Gastrocnemius medialis (tissue), 4 donors: ENCODE data around the gene LPAR2. TPM values are rescaled to one million over a fixed set of nuclear protein-coding genes. Genes with fewer than 3 reads are reported as not detected.

Experiments
- ATAC-seq, 2 donors: fragments of 150-250 bp; one replicate each; pipeline ENCODE4 v1.9.1; 2016
- DNase-seq, 2 donors: peaks; one replicate each; pipeline ENCODE4 v3.0.0-alpha.2; 2019
- H3K27ac ChIP-seq, 4 donors: fragments of 200-600 bp; sonication (generic); 1 replicate in 1 of 4; 2 replicates in 3 of 4; pipeline ENCODE4 v1.5.1; 2016 to 2018; ENCODE audit warnings: mild to moderate bottlenecking in 2 of 4, moderate library complexity in 1 of 4
- H3K27me3 ChIP-seq, 3 donors: fragments of 200-600 bp; sonication (generic) in 2 of 3; 1 replicate in 1 of 3; 2 replicates in 2 of 3; pipeline versions ENCODE4 v1.5.1 to v1.6.0; 2016 to 2019; ENCODE audit warnings: mild to moderate bottlenecking in 1 of 3, moderate library complexity in 1 of 3
- H3K36me3 ChIP-seq, 2 donors: fragments of 200-600 bp; sonication (generic) in 1 of 2; one replicate each; pipeline ENCODE4 v1.5.1; 2017 to 2018
- H3K4me1 ChIP-seq, 2 donors: fragments of 200-600 bp; sonication (generic) in 1 of 2; one replicate each; pipeline ENCODE4 v1.5.1; 2016 to 2017; ENCODE audit warnings: mild to moderate bottlenecking in 2 of 2
- H3K4me3 ChIP-seq, 4 donors: fragments of 200-600 bp; sonication (generic) in 3 of 4; 1 replicate in 1 of 4; 2 replicates in 3 of 4; pipeline ENCODE4 v1.5.1; 2016 to 2019; ENCODE audit warnings: mild to moderate bottlenecking in 2 of 4
- H3K9me3 ChIP-seq, 3 donors: fragments of 200-600 bp; sonication (generic) in 2 of 3; 1 replicate in 1 of 3; 2 replicates in 2 of 3; pipeline ENCODE4 v1.5.1; 2016 to 2019
- CTCF ChIP-seq, 5 experiments: fragments of 450-650 bp in 3 of 5; fragments of 200-600 bp in 2 of 5; sonication (generic) in 2 of 5; IDR thresholded peaks in 4 of 5; conservative IDR thresholded peaks in 1 of 5; 1 replicate in 4 of 5; 2 replicates in 1 of 5; pipeline ENCODE4 v1.5.1; 2016 to 2019; ENCODE audit warnings: antibody characterized with exemption in 5 of 5, mild to moderate bottlenecking in 3 of 5, moderate library complexity in 3 of 5
- POLR2A ChIP-seq, 2 donors: fragments of 450-650 bp; IDR thresholded peaks; one replicate each; pipeline ENCODE4 v1.6.1; 2017; ENCODE audit warnings: antibody characterized with exemption in 2 of 2, mild to moderate bottlenecking in 2 of 2, moderate library complexity in 2 of 2
- in situ Hi-C, 4 donors: fragments of 200-750 bp; cut with MboI; loops; one replicate each; pipeline versions ENCODE4 v1.15.0 to v1.8.0; 2017; ENCODE audit warnings: low sequenced_read_pairs in 4 of 4
- intact Hi-C: fragments of 100-400 bp; cut with DNase I; formaldehyde crosslinking; loops from one replicate; pipeline ENCODE4 v1.15.1; 2023; ENCODE audit warnings: low total_unique reads
- total RNA-seq, 4 donors: library from RNA; depleted of rRNA; stranded (reverse); fragments of >200 nt; gene quantifications; one replicate each; pipeline versions ENCODE4 v1.1.0 to v1.2.3, GENCODE V29; 2016

The LPAR2 gene
- total RNA-seq, 4 donors from 2014 or later, result 0.15 to 1.3 (median 0.27) TPM; not detected in 1

- Histone ChIP-seq H3K4me1 (no peaks in the 10 kb centered on the region), H3K27me3 (peaks cover 15 to 29% (median 24%) of the 10 kb centered on the region in 3 donors), H3K4me3 (no peak overlapping the region), H3K36me3 (no peaks in the 10 kb centered on the region), H3K9me3 (no peaks in the 10 kb centered on the region), H3K27ac (no peak overlapping the region)
- DNase-seq, result no peak
- ATAC-seq, result no peak
- in situ Hi-C loops, result no loop called here
- no peak for TF ChIP-seq CTCF (IDR thresholded peaks at IDR 0.05 in 4 of 5, conservative IDR thresholded peaks at IDR 0.05 in 1 of 5)
- no peak for TF ChIP-seq POLR2A (IDR thresholded peaks at IDR 0.05)
- intact Hi-C loops, result no loop called here
Measured at GRCh38 chr19:19630426-19630825, 2.4 kb upstream of the LPAR2 start.

- Histone ChIP-seq H3K4me1 (no peaks in the 10 kb centered on the region), H3K36me3 (no peaks in the 10 kb centered on the region)
- TF ChIP-seq POLR2A (IDR thresholded peaks at IDR 0.05) (no peak), CTCF (IDR thresholded peaks at IDR 0.05 in 4 of 5, conservative IDR thresholded peaks at IDR 0.05 in 1 of 5) (no peak)
Measured at GRCh38 chr19:19630062-19630414, 2.0 kb upstream of the LPAR2 start.

GRCh38 chr19:19628501-19629134 lies 598 bp upstream of the LPAR2 start:
- H3K27ac ChIP-seq, result no peak overlapping the region
- TF ChIP-seq CTCF (IDR thresholded peaks at IDR 0.05 in 4 of 5, conservative IDR thresholded peaks at IDR 0.05 in 1 of 5) (no peak), POLR2A (IDR thresholded peaks at IDR 0.05) (no peak)
- H3K27me3 ChIP-seq, result peaks cover 15 to 29% (median 24%) of the 10 kb centered on the region in 3 donors
- peak overlapping the region; percentile 10 to 40 (median 24) for H3K4me3 ChIP-seq
- intact Hi-C loops (no loop called here), in situ Hi-C loops (no loop called here)
- no peaks in the 10 kb centered on the region for H3K4me1 ChIP-seq
- H3K9me3 ChIP-seq, result no peaks in the 10 kb centered on the region
- no peaks in the 10 kb centered on the region for H3K36me3 ChIP-seq
- no peak for ATAC-seq
- DNase-seq, result no peak

More at GRCh38 chr19:19630062-19630414, 2.0 kb upstream of the LPAR2 start:
- ATAC-seq (no peak), DNase-seq (no peak)
- no peaks in the 10 kb centered on the region for H3K9me3 ChIP-seq
- in situ Hi-C loops (no loop called here), intact Hi-C loops (no loop called here)
- H3K27me3 ChIP-seq, result peaks cover 15 to 29% (median 24%) of the 10 kb centered on the region in 3 donors
- H3K4me3 ChIP-seq, result no peak overlapping the region
- no peak overlapping the region for H3K27ac ChIP-seq

- intact Hi-C loops, result no loop called here
- H3K27me3 ChIP-seq, result peaks cover 15 to 29% (median 24%) of the 10 kb centered on the region in 3 donors
- ATAC-seq, result no peak
- TF ChIP-seq CTCF (IDR thresholded peaks at IDR 0.05 in 4 of 5, conservative IDR thresholded peaks at IDR 0.05 in 1 of 5), result no peak
- TF ChIP-seq POLR2A (IDR thresholded peaks at IDR 0.05), result no peak
- H3K4me3 ChIP-seq, result no peak overlapping the region
- in situ Hi-C loops, result no loop called here
- H3K27ac ChIP-seq, result no peak overlapping the region
- no peaks in the 10 kb centered on the region for H3K9me3 ChIP-seq
- no peak for DNase-seq
- H3K36me3 ChIP-seq, result no peaks in the 10 kb centered on the region
- H3K4me1 ChIP-seq, result no peaks in the 10 kb centered on the region
Measured at GRCh38 chr19:19626516-19627472, 1.2 kb downstream of the LPAR2 start.
